Activated naive CD4-positive, alpha-beta T cell treated with anti-CD3 and anti-CD28 coated beads for 36 hours (primary cell): ENCODE data around the gene IDNK. TPM values are rescaled to one million over a fixed set of nuclear protein-coding genes. Genes with fewer than 3 reads are reported as not detected.
A peak's percentile ranks its signal among the peaks of the same experiment; 100 is the strongest.
"Not testable (repeated sequence)": the region's sequence is repeated elsewhere in the genome, so short reads cannot be mapped to it uniquely, and the experiment has no call there.

Experiments used
- CTCF ChIA-PET: fragments of 350-600 bp; sonication (Branson Sonifier 250); formaldehyde crosslinking; loops from one replicate; lab custom pipeline; 2021; ENCODE audit warnings: antibody characterized with exemption; lab: Charles Lee
- DNase-seq: peaks from one replicate; pipeline ENCODE4 v3.0.0-alpha.2; 2020
- H3K27ac Mint-ChIP-seq: one replicate; pipeline ENCODE4 v1.8.0; 2021; ENCODE audit warnings: mild to moderate bottlenecking, mixed read lengths
- H3K27me3 Mint-ChIP-seq: one replicate; pipeline ENCODE4 v1.8.0; 2021; ENCODE audit warnings: low read depth, mixed read lengths
- H3K36me3 Mint-ChIP-seq: one replicate; pipeline ENCODE4 v1.8.0; 2021; ENCODE audit warnings: low read depth, mixed read lengths
- H3K4me1 Mint-ChIP-seq: one replicate; pipeline ENCODE4 v1.8.0; 2021; ENCODE audit warnings: low read depth, mixed read lengths
- H3K4me3 Mint-ChIP-seq: one replicate; pipeline ENCODE4 v1.8.0; 2021; ENCODE audit warnings: mild to moderate bottlenecking, moderate library complexity, mixed read lengths
- H3K9me3 Mint-ChIP-seq: one replicate; pipeline ENCODE4 v1.8.0; 2021; ENCODE audit warnings: mixed read lengths
- intact Hi-C: fragments of 100-400 bp; cut with micrococcal nuclease; formaldehyde crosslinking; loops from one replicate; pipeline ENCODE4 v1.15.1; 2023
- total RNA-seq, 2 experiments: library from RNA; stranded (reverse); gene quantifications; one replicate each; pipeline ENCODE4 v1.2.3, GENCODE V29; 2021

IDNK gene
- 1 to 10 TPM; 2.7 to 3.2 TPM for total RNA-seq

DNA sequence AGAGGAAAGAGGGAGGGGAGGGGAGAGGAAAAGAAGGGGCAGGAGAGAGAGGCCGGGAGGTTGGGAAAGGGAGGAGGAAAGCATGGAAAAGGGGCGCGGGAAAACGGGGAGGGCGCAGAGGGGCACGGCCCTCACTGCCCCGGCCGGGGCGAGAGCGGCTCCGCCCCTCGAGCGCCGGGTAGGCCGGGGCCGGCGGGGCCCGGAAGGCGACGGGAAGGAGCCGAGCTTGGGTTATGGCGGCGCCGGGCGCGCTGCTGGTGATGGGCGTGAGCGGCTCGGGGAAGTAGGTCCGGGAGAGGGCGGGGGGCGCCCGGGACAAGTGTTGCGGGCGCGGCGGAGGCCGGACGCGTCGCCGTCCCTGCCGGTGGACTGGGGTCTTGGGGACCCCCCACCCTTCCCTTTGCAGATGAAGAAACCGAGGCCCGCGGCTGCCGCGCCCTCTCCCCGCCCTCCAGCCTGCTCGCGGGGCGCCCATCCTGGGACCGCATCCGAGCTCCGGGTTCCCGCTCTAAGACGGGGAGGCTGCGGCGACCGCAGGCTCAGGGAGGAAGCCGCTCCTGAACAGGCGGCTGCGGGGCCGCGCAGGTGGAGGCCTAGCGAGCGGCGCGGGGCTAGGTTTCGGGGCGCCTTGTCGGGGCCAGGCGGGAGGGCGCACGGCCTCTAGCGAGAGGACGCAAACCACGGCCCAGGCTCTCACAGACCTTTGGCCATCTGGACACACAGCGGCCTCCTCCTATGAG lies at the start of gene IDNK:
Gene IDNK, plus strand, starts transcription at position 205 of the 740 bp plus-strand sequence. Its CDS starts 29 bp downstream, at position 234.
- CTCF ChIA-PET, result interaction anchor here (1.0 to 1.6 kb wide), 4 partner anchors 21 to 289 kb away, joined by 3 to 6 read pairs (median 5); no protein-coding TSS in a partner anchor
- H3K27ac Mint-ChIP-seq, result peak within 1 kb of the TSS; percentile 93
- peaks cover 8% of the 10 kb centered on the region for H3K36me3 Mint-ChIP-seq
- peaks cover 24% of the 10 kb centered on the region for H3K4me1 Mint-ChIP-seq
- peak; percentile 38 for DNase-seq
- H3K4me3 Mint-ChIP-seq, result peak within 1 kb of the TSS; percentile 72
- intact Hi-C loops, result loop anchor here (1.0 to 10.0 kb wide), 7 partner anchors 40 to 694 kb away; partner anchors contain the start of genes GKAP1, HNRNPK, KIF27 and RMI1
- no peaks in the 10 kb centered on the region for H3K27me3 Mint-ChIP-seq
- H3K9me3 Mint-ChIP-seq, result no peaks in the 10 kb centered on the region

- CTCF ChIA-PET, result interaction anchor here (0.7 kb wide), 1 partner anchor 24 kb away, joined by 4 read pairs; no protein-coding TSS in a partner anchor
Measured at GRCh38 chr9:83574482-83574881, 48.5 kb upstream of the IDNK start.

DNA sequence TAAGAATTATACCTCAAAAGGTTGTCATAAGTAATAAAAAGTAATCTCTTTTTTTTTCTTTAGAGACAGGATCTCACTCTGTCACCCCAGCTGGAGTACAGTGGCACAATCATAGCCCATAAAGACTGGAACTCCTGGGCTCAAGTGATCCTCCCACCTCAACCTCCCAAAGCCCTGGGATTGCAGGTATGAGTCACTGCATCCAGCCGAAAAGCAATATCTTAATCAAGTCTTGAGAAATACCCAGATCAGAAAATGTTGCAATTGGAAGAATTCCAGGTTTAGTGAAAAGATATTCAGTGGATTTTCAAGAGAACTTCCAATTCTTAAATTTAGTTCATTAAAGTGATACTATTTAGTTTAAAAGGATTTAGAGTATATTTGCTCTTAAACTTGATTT lies 40.9 kb upstream of the IDNK start:
- H3K36me3 Mint-ChIP-seq, result peaks cover 23% of the 10 kb centered on the region
- CTCF ChIA-PET, result no interaction called here
- H3K9me3 Mint-ChIP-seq, result peaks cover 6% of the 10 kb centered on the region
- no peak overlapping the region for H3K4me3 Mint-ChIP-seq
- no peaks in the 10 kb centered on the region for H3K27me3 Mint-ChIP-seq
- H3K4me1 Mint-ChIP-seq, result no peaks in the 10 kb centered on the region
- H3K27ac Mint-ChIP-seq, result no peak overlapping the region
- no peak for DNase-seq
- intact Hi-C loops, result loop anchor here (2.0 kb wide), 1 partner anchor 15 kb away; no protein-coding TSS in a partner anchor

More at GRCh38 chr9:83574482-83574881, 48.5 kb upstream of the IDNK start:
- intact Hi-C loops, result no loop called here
- no peak overlapping the region for H3K4me3 Mint-ChIP-seq
- peaks cover 6% of the 10 kb centered on the region for H3K9me3 Mint-ChIP-seq
- H3K4me1 Mint-ChIP-seq, result no peaks in the 10 kb centered on the region
- no peak overlapping the region for H3K27ac Mint-ChIP-seq
- peaks cover 15% of the 10 kb centered on the region for H3K36me3 Mint-ChIP-seq
- no peak for DNase-seq
- no peaks in the 10 kb centered on the region for H3K27me3 Mint-ChIP-seq

GRCh38 chr9:83583151-83584014 lies 39.6 kb upstream of the IDNK start:
- Mint-ChIP-seq H3K9me3 (peaks cover 2% of the 10 kb centered on the region), H3K36me3 (peaks cover 20% of the 10 kb centered on the region), H3K4me3 (no peak overlapping the region), H3K4me1 (peaks cover 9% of the 10 kb centered on the region), H3K27ac (no peak overlapping the region), H3K27me3 (no peaks in the 10 kb centered on the region)
- peak; percentile 50 for DNase-seq
- intact Hi-C loops, result loop anchor here (1.0 to 2.0 kb wide), 2 partner anchors 13 to 40 kb away; partner anchors contain the start of gene IDNK
- CTCF ChIA-PET, result interaction anchor here (0.7 kb wide), 1 partner anchor 100 kb away, joined by 3 read pairs; no protein-coding TSS in a partner anchor

DNA sequence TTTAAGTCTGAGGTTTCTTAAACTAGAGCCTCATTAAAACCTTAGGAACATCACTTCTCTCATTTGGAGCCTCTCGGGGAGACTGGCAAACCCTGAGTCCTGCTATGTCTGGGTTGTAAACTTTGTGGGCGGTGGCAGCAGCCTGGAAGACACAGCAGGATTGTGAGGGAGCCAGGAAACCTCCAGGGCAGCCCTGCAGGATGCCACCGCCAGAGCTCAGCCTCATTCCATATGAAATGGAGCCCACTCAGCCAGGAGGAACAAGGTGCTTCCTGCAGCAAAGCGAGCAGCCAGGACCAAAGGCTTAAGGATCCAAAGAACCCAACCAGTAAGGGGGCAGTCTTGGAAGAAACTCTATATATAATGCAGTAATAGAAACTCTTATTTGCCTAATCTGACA lies 37.9 kb upstream of the IDNK start:
- no peaks in the 10 kb centered on the region for H3K27me3 Mint-ChIP-seq
- H3K4me1 Mint-ChIP-seq, result peaks cover 9% of the 10 kb centered on the region
- DNase-seq, result no peak
- H3K36me3 Mint-ChIP-seq, result peaks cover 11% of the 10 kb centered on the region
- no peak overlapping the region for H3K4me3 Mint-ChIP-seq
- intact Hi-C loops, result loop anchor here (5.0 kb wide), 1 partner anchor 108 kb away; no protein-coding TSS in a partner anchor
- CTCF ChIA-PET, result no interaction called here
- H3K27ac Mint-ChIP-seq, result no peak overlapping the region
- H3K9me3 Mint-ChIP-seq, result no peaks in the 10 kb centered on the region

GRCh38 chr9:83588256-83588655 lies 34.7 kb upstream of the IDNK start:
- H3K27ac Mint-ChIP-seq, result peak overlapping the region; percentile 41
- H3K9me3 Mint-ChIP-seq, result no peaks in the 10 kb centered on the region
- H3K4me3 Mint-ChIP-seq, result no peak overlapping the region
- H3K4me1 Mint-ChIP-seq, result peaks cover 9% of the 10 kb centered on the region
- H3K27me3 Mint-ChIP-seq, result no peaks in the 10 kb centered on the region
- H3K36me3 Mint-ChIP-seq, result peaks cover 7% of the 10 kb centered on the region
- intact Hi-C loops, result loop anchor here (5.0 kb wide), 1 partner anchor 111 kb away; no protein-coding TSS in a partner anchor
- no peak for DNase-seq
- CTCF ChIA-PET, result interaction anchor here (0.8 kb wide), 1 partner anchor 175 kb away, joined by 3 read pairs; no protein-coding TSS in a partner anchor

GRCh38 chr9:83596899-83597504 lies 25.9 kb upstream of the IDNK start:
- Mint-ChIP-seq H3K4me1 (no peaks in the 10 kb centered on the region), H3K4me3 (no peak overlapping the region), H3K27ac (no peak overlapping the region), H3K9me3 (no peaks in the 10 kb centered on the region), H3K36me3 (no peaks in the 10 kb centered on the region), H3K27me3 (no peaks in the 10 kb centered on the region)
- peak; percentile 69 for DNase-seq
- CTCF ChIA-PET, result interaction anchor here (0.7 to 6.9 kb wide), 12 partner anchors 23 to 284 kb away, joined by 3 to 57 read pairs (median 3); no protein-coding TSS in a partner anchor
- intact Hi-C loops, result loop anchor here (1.0 to 2.0 kb wide), 2 partner anchors 14 to 263 kb away; no protein-coding TSS in a partner anchor

DNA sequence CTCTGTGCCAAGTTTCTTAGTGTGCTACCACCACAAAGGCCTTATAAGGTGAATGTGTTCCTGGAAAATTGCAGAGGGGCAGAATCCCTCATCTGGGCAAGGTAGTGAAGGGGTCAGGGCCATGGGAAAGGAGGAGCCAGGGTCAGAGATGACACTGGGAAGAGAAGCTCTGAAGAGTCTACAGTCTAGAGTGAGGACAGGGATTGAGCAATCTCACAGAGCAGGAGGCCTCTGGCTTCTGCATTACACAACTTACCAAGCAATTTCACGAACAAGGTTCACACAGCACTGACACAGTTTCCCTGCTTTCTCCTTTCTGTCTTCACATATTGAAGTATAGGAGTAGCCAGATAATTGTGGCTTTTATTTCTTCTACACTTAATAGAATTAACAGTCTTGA lies 24.5 kb upstream of the IDNK start:
- intact Hi-C loops, result no loop called here
- no peaks in the 10 kb centered on the region for H3K27me3 Mint-ChIP-seq
- H3K36me3 Mint-ChIP-seq, result no peaks in the 10 kb centered on the region
- no peak overlapping the region for H3K27ac Mint-ChIP-seq
- H3K4me1 Mint-ChIP-seq, result no peaks in the 10 kb centered on the region
- no peak for DNase-seq
- CTCF ChIA-PET, result interaction anchor here (0.6 to 6.9 kb wide), 3 partner anchors 12 to 264 kb away, joined by 3 to 57 read pairs (median 4); no protein-coding TSS in a partner anchor
- H3K4me3 Mint-ChIP-seq, result no peak overlapping the region
- H3K9me3 Mint-ChIP-seq, result no peaks in the 10 kb centered on the region

GRCh38 chr9:83599071-83599470 lies 23.9 kb upstream of the IDNK start:
- Mint-ChIP-seq H3K9me3 (no peaks in the 10 kb centered on the region), H3K4me3 (no peak overlapping the region), H3K27ac (no peak overlapping the region), H3K27me3 (no peaks in the 10 kb centered on the region), H3K4me1 (no peaks in the 10 kb centered on the region), H3K36me3 (no peaks in the 10 kb centered on the region)
- CTCF ChIA-PET, result interaction anchor here (0.6 to 6.9 kb wide), 3 partner anchors 13 to 265 kb away, joined by 3 to 57 read pairs (median 4); no protein-coding TSS in a partner anchor
- DNase-seq, result no peak
- intact Hi-C loops, result no loop called here

DNA sequence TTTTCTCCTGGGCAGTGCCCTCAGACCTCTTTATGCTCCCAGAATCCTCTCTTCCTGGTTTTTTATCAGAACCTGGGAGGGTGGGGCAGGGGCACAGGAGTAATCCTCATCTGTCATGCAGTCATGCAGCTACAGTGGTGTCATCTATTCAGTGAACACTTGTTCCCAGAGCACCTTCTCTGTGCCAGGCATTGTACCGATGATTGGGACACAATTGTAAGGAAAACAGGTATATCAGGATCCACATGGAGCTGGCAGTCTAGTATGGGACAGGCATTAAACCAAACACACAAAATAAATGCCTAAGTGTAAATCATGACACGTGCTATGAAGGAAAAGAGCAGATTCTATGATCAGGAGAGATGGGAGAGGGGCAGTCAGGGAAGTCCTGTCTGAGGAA lies 21.5 kb upstream of the IDNK start:
- CTCF ChIA-PET, result interaction anchor here (4.3 kb wide), 1 partner anchor 267 kb away, joined by 20 read pairs; no protein-coding TSS in a partner anchor
- Mint-ChIP-seq H3K9me3 (no peaks in the 10 kb centered on the region), H3K4me3 (no peak overlapping the region), H3K27me3 (no peaks in the 10 kb centered on the region), H3K27ac (no peak overlapping the region), H3K36me3 (no peaks in the 10 kb centered on the region), H3K4me1 (no peaks in the 10 kb centered on the region)
- intact Hi-C loops, result no loop called here
- no peak for DNase-seq

GRCh38 chr9:83607620-83608019 lies 15.3 kb upstream of the IDNK start:
- DNase-seq, H3K27me3 Mint-ChIP-seq, H3K9me3 Mint-ChIP-seq, CTCF ChIA-PET, H3K4me1 Mint-ChIP-seq, intact Hi-C loops, H3K4me3 Mint-ChIP-seq, H3K27ac Mint-ChIP-seq, H3K36me3 Mint-ChIP-seq: not testable (repeated sequence)
